ENCODE measurements around the gene CTTNBP2NL.

The CTTNBP2NL gene

GRCh38 chr1:112508278-112509004 lies 112.4 kb downstream of the CTTNBP2NL start, which contains the start of gene WNT2B:
TSS of gene WNT2B (plus strand) at chr1:112508965. CDS start at chr1:112509263, 298 bp downstream.
- peak; percentile 31 to 39 for DNase-seq

- DNase-seq, result peak in 1 of 2 experiments; percentile 22
Measured at GRCh38 chr1:112509005-112509659, 113.1 kb downstream of the CTTNBP2NL start.

DNA sequence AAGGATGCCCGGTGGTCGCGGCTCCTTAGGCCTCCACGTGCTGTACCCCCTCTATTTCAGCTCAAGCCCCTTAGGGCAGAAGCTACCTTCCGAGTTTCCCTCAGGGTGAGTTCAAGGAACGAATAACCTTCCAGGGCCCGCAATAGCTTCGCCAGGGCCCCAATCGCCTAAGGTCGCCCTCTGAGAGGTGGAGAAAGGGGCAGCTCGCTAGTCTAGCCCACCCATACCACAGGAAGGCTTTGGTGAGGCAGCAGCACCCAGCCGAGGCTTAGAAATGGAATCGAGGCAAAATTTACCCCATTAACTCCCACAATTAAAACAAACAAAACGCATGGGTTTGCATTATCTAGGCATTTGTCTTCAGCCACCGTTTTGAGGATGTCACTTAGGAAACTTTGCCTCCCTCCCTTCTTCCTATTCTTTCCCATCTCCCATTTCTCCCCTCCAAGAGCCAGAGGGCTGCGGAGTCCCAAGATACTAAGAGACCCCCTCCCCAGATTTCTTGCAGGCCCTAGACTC lies 113.7 kb downstream of the CTTNBP2NL start:
- no peak for DNase-seq

GRCh38 chr1:112510340-112510739 lies 114.3 kb downstream of the CTTNBP2NL start:
- DNase-seq, result no peak
